GM19467 (cell line): ENCODE results near the gene CLASP1.
"Not testable (repeated sequence)": the region's sequence is repeated elsewhere in the genome, so short reads cannot be mapped to it uniquely, and the experiment has no call there.

Experiments used
- ATAC-seq: cut with Tn5 transposase; IDR thresholded peaks from one replicate; pipeline ENCODE4 v1.9.1; 2021; ENCODE audit warnings: mild to moderate bottlenecking, moderate library complexity; ENCODE audit not compliant: unreplicated experiment

Gene CLASP1

GRCh38 chr2:121334581-121335293 is 314.5 kb downstream of the CLASP1 start:
- no peak for ATAC-seq

GRCh38 chr2:121333834-121334558 is 315.3 kb downstream of the CLASP1 start:
- ATAC-seq: peak; percentile 64

- ATAC-seq: no peak
These were observed 316.0 kb downstream of the CLASP1 start for GRCh38 chr2:121333231-121333630.

DNA sequence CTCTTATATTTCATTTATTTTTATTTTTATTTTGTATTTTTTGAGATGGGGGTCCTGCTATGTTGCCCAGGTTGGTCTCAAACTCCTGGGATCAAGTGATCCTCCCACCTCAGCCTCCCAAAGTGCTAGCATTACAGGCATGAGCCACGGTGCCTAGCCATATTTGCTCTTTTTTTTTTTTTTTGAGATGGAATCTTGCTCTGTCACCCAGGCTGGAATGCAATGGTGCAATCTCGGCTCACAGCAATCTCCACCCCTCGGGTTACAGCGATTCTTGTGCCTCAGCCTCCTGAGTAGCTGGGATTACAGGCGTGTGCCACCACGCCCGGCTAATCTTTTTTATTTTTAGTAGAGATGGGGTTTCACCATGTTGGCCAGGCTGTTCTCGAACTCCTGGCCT is 317.9 kb downstream of the CLASP1 start:
- ATAC-seq: not testable (repeated sequence)

DNA sequence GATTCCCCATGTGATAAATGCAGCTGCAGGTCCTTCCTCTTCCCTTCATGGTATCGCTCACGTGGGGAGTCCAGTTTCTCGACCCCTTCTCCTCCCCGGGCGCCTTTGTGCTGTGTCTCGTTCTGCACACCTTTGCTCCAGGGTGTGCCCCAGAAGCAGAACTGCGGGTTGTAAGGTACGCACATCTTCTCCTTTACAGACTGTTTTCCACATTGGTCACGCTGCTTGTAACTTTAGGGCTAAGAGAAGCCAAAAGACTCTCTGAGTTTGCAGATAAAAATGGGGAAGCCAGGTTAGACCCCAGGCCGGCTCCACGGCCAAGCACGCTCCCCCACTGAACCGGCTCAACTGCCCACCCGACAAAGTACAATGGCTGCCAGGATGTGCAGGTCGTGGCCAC is 318.3 kb downstream of the CLASP1 start:
- no peak for ATAC-seq

DNA sequence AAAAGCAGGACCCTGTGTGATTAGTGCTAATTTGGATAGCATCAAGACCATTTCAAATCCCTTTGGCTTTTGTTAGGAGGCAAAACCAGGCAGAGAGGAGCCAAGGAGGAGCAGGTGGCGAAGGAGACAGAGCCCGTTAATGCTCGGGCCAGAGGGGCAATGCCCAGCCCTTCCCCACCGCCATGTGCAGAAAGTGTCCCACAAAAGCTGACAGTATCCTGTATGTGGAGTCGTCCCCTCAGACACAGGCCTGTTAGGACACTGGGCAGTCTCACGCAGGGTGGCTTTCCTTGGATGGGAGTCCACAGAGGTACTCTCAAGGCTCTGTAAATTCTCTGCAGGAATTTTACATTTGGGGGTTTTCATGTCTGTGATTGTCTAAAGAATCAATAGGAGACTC is 319.5 kb downstream of the CLASP1 start:
- ATAC-seq: no peak

DNA sequence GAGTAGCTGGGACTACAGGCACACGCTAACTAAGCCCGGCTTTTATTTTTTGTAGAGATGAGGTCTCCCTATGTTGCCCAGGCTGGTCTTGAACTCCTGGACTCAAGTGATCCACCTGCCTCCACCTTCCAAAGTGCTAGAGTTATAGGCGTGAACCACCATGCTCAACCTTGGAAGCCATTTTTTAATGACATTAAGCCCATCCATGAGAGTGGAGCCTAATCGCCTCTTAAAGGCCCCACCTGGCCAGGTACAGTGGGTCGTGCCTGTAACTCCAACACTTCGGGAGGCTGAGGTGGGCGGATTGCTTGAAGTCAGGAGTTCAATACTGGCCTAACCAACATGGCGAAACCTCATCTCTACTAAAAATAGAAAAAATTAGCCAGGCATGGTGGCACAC is 322.6 kb downstream of the CLASP1 start:
- no peak for ATAC-seq

DNA sequence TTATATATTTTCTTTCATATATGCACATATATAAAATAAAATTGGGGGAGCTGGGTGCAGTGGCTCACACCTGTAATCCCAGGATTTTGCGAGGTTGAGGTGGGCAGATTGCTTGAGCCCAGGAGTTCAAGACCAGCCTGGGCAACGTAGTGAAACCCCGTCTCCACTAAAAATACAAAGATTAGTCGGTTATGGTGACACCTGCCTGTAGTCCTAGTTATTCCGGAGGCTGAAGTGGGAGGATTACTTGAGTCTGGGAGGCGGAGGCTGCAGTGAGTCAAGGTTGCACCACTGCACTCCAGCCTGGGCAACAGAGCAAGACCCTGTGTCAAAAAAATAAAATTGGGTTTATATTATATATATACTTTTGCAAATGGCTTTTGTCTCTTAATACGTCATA is 324.7 kb downstream of the CLASP1 start:
- ATAC-seq: no peak

GRCh38 chr2:121321476-121321875 is 327.8 kb downstream of the CLASP1 start:
- no peak for ATAC-seq

DNA sequence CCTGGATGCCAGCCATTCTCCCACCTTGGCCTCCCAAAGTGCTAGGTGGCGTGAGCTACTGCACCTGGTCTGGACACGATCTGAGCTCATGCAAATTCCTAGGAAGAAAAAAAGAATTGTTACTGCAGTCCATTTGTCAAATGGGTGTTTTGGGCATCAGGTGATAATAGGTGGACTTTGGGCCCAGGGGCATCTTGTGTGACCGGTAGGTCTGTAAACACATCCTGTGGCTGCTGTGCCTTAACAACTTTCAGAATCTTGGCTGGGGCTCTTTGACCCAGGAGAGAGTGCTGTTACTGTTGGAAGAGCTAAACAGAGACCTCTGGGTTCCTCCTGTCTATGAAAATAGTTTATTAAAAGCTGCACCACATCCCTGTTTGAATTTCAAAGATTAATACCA is 329.3 kb downstream of the CLASP1 start:
- ATAC-seq: no peak

DNA sequence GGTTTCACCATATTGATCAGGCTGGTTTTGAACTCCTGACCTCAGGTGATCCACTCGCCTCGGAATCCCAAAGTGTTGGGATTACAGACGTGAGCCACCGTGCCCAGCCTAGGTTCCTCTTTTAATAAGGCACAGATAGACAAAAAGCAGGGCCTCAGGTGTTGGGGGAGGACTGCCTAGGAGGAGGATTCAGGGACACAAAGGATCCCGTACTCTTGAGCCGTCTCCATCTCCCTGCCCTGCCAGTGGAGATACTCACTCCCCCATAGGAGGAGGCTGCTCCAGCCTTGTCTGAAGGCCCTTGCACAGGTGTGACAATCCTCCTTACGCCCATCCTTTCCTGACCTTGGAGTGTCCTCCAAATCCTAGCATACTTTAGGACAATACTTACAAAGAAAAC is 332.3 kb downstream of the CLASP1 start:
- no peak for ATAC-seq

DNA sequence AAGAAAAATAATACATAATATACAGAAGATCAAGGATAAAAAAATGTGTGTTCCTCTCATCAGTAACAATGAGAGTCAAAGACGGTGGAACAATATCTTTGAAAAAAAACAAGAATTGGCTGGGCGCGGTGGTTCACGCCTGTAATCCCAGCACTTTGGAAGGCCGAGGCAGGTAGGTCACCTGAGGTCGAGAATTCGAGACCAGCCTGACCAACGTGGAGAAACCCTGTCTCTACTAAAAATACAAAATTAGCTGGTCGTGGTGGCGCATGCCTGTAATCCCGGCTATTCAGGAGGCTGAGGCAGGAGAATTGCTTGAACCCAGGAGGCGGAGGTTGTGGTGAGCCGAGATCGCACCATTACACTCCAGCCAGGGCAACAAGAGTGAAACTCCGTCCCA is 335.6 kb downstream of the CLASP1 start:
- ATAC-seq: not testable (repeated sequence)

GRCh38 chr2:121309801-121310200 is 339.5 kb downstream of the CLASP1 start:
- ATAC-seq: no peak

DNA sequence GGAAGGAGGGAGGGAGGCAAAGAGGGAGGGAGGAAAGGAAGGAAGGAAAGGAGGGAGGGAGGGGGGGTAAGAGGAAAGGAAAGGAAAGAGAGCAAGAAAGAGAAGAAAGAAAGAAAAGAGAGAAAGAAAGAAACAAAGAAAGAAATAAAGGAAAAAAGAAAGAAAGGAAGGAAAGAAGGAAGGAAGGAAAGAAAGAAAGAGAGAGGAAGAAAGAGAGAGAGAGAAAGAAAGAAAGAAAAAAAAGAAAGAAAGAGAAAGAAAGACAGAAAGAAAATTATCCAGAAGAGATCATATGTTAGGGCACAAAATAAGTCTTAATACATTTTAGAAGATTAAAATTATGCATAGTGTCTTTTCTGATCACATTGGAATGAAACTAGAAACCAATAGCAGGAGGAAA is 339.9 kb downstream of the CLASP1 start:
- no peak for ATAC-seq

- no peak for ATAC-seq
These were observed 342.2 kb downstream of the CLASP1 start for GRCh38 chr2:121307048-121307447.

- ATAC-seq: no peak
These were observed 344.3 kb downstream of the CLASP1 start for GRCh38 chr2:121304941-121305340.

DNA sequence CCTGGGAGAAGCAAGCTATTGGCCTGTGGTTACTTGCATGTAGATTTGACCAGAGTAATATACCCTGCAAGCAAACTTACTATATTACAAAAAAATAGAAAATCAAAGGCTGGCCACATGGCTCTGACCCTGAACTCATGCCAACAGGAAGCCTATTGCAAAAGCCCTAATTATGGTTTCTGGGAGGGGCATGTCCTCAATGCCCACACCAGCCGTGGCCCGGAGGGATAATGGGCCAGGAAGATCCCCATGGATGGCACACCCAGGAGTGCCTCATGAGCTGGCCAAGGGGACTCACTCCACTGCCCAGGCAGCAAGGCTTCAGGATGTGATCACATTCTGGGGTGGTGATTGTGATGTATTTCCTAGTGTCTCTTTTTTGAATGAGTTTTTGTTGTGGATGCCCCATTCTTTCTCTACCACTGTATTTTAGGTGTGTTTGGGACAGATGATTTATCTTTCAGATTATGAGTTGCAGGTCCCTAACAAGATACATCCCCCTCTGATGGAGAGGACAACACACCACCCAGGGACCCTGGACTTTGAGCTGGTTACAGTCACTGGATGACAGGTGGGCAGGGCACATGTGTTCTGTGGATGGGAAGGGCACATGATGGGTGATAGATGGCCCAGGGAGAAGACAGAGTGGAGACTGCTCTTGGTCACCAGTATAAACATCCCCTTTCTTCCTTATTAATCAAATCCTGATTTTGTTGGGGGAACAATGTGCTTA is 345.6 kb downstream of the CLASP1 start:
- no peak for ATAC-seq

DNA sequence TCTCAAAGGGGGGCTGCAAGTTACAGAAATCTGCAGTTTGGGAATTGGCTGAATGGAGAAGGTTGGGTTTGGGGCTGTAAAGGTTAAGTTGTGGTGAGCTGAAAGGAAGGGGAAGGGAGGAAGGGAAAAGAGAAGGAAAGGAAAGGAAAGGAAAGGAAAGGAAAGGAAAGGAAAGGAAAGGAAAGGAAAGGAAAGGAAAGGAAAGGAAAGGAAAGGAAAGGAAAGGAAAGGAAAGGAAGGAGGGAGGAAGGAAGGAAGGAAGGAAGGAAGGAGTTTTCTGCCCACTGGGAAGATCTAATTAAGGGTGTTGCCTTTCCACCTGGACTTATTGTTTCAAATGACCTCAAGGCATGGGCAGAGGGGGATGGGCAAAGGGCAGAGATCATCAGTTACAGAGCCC is 348.1 kb downstream of the CLASP1 start:
- not testable (repeated sequence) for ATAC-seq

- no peak for ATAC-seq
These were observed 350.8 kb downstream of the CLASP1 start for GRCh38 chr2:121298476-121298875.

DNA sequence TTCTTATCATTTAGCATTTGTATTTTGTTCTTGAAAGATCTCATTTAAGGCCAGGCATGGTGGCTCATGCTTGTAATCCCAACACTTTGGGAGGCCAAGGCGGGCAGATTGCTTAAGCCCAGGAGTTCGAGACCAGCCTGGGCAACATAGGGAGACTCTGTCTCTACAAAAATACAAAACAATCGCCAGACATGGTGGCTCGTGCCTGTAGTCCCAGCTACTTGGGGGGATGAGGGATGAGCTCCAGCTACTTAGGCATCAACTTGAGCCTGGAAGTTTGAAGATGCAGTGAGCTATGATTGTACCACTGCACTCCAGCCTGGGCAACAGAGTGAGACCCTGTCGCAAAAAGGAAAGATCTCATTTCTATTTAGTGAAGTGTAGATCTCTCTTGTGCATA is 351.4 kb downstream of the CLASP1 start:
- ATAC-seq: not testable (repeated sequence)

DNA sequence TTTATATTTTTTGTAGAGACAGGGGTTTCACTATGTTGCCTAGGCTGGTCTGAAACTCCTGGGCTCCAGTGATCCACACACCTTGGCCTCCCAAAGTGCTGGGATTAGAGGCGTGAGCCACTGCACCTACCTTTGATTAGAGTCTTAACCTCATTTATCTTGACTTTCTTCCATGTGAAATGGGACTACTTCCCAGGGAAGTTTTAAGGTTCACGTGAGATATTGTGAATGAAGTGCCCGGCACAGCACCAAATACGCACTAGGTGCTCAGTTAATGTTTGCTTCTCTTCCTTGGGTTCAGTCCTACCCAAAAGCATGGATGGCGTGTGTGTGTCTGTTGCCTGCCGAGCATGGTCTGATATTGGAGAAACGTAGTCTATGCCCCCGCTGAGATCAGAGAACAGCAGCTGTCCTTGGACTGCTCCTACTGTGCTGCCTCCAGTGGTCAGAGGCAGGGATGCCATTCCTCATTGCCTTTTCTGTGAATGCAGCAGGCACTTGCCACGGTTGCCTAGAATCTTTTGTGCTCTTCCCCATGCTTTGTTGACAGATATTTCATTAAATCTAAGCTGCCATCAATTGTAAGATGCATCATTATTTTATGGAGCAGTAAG is 351.9 kb downstream of the CLASP1 start:
- ATAC-seq: no peak
